ENCODE measurements around the gene SGK1. TPM values are rescaled to one million over a fixed set of nuclear protein-coding genes. Genes with fewer than 3 reads are reported as not detected.
"Not testable (repeated sequence)": the region's sequence is repeated elsewhere in the genome, so short reads cannot be mapped to it uniquely, and the experiment has no call there.

The SGK1 gene
- total RNA-seq, 3 donors from 2014 or later (not counting 1 experiment from before 2014, with no cell fraction given), result 31.8 to 89.6 (median 33.3) TPM

GRCh38 chr6:134199848-134200606 lies 117.9 kb downstream of the SGK1 start:
- no peak overlapping the region for H3K27ac Mint-ChIP-seq
- WGBS (ENCODE audit: insufficient coverage), result 88% methylated on average over 4 of the region's 5 CpGs
- Histone ChIP-seq H3K4me3 (ENCODE audit: low read length) (no peak overlapping the region), H3K27ac (ENCODE audit: low read length) (no peak overlapping the region), H3K36me3 (ENCODE audit: control insufficient read depth, insufficient read depth, low read length) (no peaks in the 10 kb centered on the region), H3K9me3 (ENCODE audit: control insufficient read depth, insufficient read depth, low read length) (peaks cover 4% of the 10 kb centered on the region), H3K27me3 (ENCODE audit: control insufficient read depth, insufficient read depth, low read length) (no peaks in the 10 kb centered on the region), H3K4me1 (ENCODE audit: control insufficient read depth, insufficient read depth, low read length) (peaks cover 9% of the 10 kb centered on the region)
- no peak overlapping the region for H3K4me3 Mint-ChIP-seq
- DNase-seq, result no peak
- no peak for ATAC-seq
- TF ChIP-seq CTCF (IDR thresholded peaks at IDR 0.05), result no peak
- intact Hi-C loops (cut with micrococcal nuclease), result no loop called here
- H3K27me3 Mint-ChIP-seq (ENCODE audit: low read depth in 2 of 2), result peaks cover 3 to 4% of the 10 kb centered on the region in 2 donors
- peaks cover 0 to 2% of the 10 kb centered on the region in 2 donors for H3K9me3 Mint-ChIP-seq
- H3K4me1 Mint-ChIP-seq, result peaks cover 6 to 9% of the 10 kb centered on the region in 2 donors
- H3K36me3 Mint-ChIP-seq, result no peaks in the 10 kb centered on the region

- no peaks in the 10 kb centered on the region for H3K9me3 ChIP-seq (ENCODE audit: control insufficient read depth, insufficient read depth, low read length)
- H3K27ac ChIP-seq (ENCODE audit: low read length), result no peak overlapping the region
- no peaks in the 10 kb centered on the region for H3K27me3 ChIP-seq (ENCODE audit: control insufficient read depth, insufficient read depth, low read length)
- no peak overlapping the region for H3K27ac Mint-ChIP-seq
- intact Hi-C loops (cut with micrococcal nuclease), result no loop called here
- H3K4me3 ChIP-seq (ENCODE audit: low read length), result no peak overlapping the region
- ATAC-seq (no peak), DNase-seq (no peak)
- TF ChIP-seq CTCF (IDR thresholded peaks at IDR 0.05), result no peak
- H3K4me1 ChIP-seq (ENCODE audit: control insufficient read depth, insufficient read depth, low read length), result peaks cover 9% of the 10 kb centered on the region
- H3K9me3 Mint-ChIP-seq, result no peaks in the 10 kb centered on the region
- WGBS (ENCODE audit: insufficient coverage), result no CpG with 5 or more reads among the region's 3 CpGs
- H3K36me3 ChIP-seq (ENCODE audit: control insufficient read depth, insufficient read depth, low read length), result no peaks in the 10 kb centered on the region
- peaks cover 6 to 9% of the 10 kb centered on the region in 2 donors for H3K4me1 Mint-ChIP-seq
- no peaks in the 10 kb centered on the region for H3K36me3 Mint-ChIP-seq
- H3K27me3 Mint-ChIP-seq (ENCODE audit: low read depth in 2 of 2), result no peaks in the 10 kb centered on the region
- H3K4me3 Mint-ChIP-seq, result no peak overlapping the region
Observed at GRCh38 chr6:134198093-134198492, 119.8 kb downstream of the SGK1 start.

- DNase-seq; H3K36me3 Mint-ChIP-seq; H3K9me3 Mint-ChIP-seq; H3K9me3 ChIP-seq (ENCODE audit: control insufficient read depth, insufficient read depth, low read length); H3K36me3 ChIP-seq (ENCODE audit: control insufficient read depth, insufficient read depth, low read length); H3K4me3 ChIP-seq (ENCODE audit: low read length); H3K27me3 ChIP-seq (ENCODE audit: control insufficient read depth, insufficient read depth, low read length); H3K4me1 ChIP-seq (ENCODE audit: control insufficient read depth, insufficient read depth, low read length); H3K4me1 Mint-ChIP-seq; H3K27me3 Mint-ChIP-seq (ENCODE audit: low read depth in 2 of 2); H3K27ac ChIP-seq (ENCODE audit: low read length); ATAC-seq; intact Hi-C loops (cut with micrococcal nuclease); H3K4me3 Mint-ChIP-seq; H3K27ac Mint-ChIP-seq: not testable (repeated sequence)
- whole genome bisulfite sequencing (ENCODE audit: insufficient coverage), result 89% methylated on average over 3 of the region's 6 CpGs
Observed at GRCh38 chr6:134197685-134198084, 120.2 kb downstream of the SGK1 start.

GRCh38 chr6:134196568-134197193 lies 121.2 kb downstream of the SGK1 start:
- Mint-ChIP-seq H3K27me3 (ENCODE audit: low read depth in 2 of 2) (no peaks in the 10 kb centered on the region), H3K4me3 (no peak overlapping the region), H3K9me3 (no peaks in the 10 kb centered on the region), H3K4me1 (peaks cover 6 to 9% of the 10 kb centered on the region in 2 donors), H3K36me3 (no peaks in the 10 kb centered on the region), H3K27ac (no peak overlapping the region)
- Histone ChIP-seq H3K4me1 (ENCODE audit: control insufficient read depth, insufficient read depth, low read length) (peaks cover 9% of the 10 kb centered on the region), H3K36me3 (ENCODE audit: control insufficient read depth, insufficient read depth, low read length) (no peaks in the 10 kb centered on the region), H3K4me3 (ENCODE audit: low read length) (no peak overlapping the region), H3K27me3 (ENCODE audit: control insufficient read depth, insufficient read depth, low read length) (no peaks in the 10 kb centered on the region), H3K27ac (ENCODE audit: low read length) (no peak overlapping the region), H3K9me3 (ENCODE audit: control insufficient read depth, insufficient read depth, low read length) (no peaks in the 10 kb centered on the region)
- ATAC-seq, result peak; percentile 26 to 66 (median 53)
- intact Hi-C loops (cut with micrococcal nuclease), result no loop called here
- no peak for TF ChIP-seq CTCF (IDR thresholded peaks at IDR 0.05)
- no peak for DNase-seq
- 70% methylated on average over 9 of the region's 11 CpGs for WGBS (ENCODE audit: insufficient coverage)
